ENCODE measurements around the gene CDK15. TPM values are rescaled to one million over a fixed set of nuclear protein-coding genes. Genes with fewer than 3 reads are reported as not detected.

CDK15 gene
- total RNA-seq, 1 donor from 2014 or later = 0.07 TPM

DNA sequence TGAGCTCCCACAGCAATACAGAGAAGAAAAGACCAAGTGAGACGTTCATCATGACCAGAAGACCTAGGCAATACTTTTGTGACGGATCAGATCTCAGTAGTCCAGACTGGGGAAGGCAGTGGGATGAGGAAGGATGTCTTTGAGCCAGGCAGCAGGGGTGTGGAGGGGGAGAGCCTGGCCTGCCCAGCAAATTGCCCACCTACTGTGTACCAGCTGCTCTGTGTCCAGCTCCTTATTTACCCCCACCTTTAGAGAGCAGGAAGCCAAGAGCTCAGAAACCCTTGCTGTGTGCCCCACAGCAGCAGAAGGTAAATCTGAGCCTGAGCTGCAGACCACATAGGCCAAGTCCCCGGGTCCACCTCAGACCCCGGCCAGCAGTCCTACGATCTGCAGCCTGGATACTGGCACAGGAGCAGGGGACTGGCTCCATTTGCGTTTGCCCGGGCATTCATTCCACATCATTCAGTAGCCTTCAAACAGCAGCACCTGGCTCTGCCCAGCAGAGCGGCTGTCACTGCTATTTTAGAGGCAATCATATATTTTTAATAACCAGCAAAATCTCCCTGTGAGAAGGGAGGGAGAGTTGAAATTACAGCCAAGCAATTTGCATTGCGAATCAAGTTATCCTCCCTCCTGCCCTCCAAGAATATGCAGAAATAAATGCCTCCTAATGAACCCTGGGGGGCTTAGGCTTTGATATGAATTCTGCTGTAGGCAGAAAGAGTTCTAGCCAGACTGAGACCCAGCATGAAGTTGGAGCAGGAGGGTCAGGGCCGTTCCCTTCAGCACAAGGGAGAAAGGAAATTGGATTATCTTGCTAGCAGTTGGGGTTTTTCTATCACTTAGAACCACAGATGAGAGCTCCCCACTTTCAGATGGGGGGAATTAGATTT lies 117.3 kb downstream of the CDK15 start:
- no peak for DNase-seq (ENCODE audit: low spot score, unreplicated experiment)
- peaks cover 16% of the 10 kb centered on the region for H3K4me1 Mint-ChIP-seq (ENCODE audit: low read depth)
- TF ChIP-seq, protein P1, sequence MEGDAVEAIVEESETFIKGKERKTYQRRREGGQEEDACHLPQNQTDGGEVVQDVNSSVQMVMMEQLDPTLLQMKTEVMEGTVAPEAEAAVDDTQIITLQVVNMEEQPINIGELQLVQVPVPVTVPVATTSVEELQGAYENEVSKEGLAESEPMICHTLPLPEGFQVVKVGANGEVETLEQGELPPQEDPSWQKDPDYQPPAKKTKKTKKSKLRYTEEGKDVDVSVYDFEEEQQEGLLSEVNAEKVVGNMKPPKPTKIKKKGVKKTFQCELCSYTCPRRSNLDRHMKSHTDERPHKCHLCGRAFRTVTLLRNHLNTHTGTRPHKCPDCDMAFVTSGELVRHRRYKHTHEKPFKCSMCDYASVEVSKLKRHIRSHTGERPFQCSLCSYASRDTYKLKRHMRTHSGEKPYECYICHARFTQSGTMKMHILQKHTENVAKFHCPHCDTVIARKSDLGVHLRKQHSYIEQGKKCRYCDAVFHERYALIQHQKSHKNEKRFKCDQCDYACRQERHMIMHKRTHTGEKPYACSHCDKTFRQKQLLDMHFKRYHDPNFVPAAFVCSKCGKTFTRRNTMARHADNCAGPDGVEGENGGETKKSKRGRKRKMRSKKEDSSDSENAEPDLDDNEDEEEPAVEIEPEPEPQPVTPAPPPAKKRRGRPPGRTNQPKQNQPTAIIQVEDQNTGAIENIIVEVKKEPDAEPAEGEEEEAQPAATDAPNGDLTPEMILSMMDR (IDR thresholded peaks at IDR 0.05; ENCODE audit: unreplicated experiment) = no peak
- H3K27ac Mint-ChIP-seq = no peak overlapping the region
- H3K36me3 Mint-ChIP-seq (ENCODE audit: insufficient read depth) = no peaks in the 10 kb centered on the region
- no peaks in the 10 kb centered on the region for H3K9me3 Mint-ChIP-seq (ENCODE audit: low read depth)
- no peaks in the 10 kb centered on the region for H3K27me3 Mint-ChIP-seq
- no peak overlapping the region for H3K4me3 Mint-ChIP-seq (ENCODE audit: low read depth)

DNA sequence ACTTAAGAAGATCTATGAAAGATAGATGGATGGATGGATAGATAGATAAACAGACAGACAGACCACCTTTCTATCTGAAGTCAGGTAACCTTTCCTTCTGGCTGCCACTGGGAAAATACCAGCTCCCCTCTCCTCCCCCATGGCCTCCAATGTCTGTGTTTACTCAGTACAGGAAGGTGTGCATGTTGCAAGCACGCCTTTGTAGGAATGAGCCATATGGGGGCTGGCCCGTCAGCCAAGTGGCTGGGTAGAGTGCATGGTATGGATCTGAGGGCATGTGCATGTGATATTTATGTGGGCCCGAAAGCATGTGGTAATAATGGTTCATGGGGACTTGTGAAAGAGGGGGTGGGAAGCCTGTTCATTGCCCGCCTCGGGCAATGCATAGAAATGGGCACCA lies 118.1 kb downstream of the CDK15 start:
- H3K4me1 Mint-ChIP-seq (ENCODE audit: low read depth) = peaks cover 8% of the 10 kb centered on the region

GRCh38 chr2:201925056-201925455 lies 118.7 kb downstream of the CDK15 start:
- DNase-seq (ENCODE audit: low spot score, unreplicated experiment) = no peak
- TF ChIP-seq, protein P1 (IDR thresholded peaks at IDR 0.05; ENCODE audit: unreplicated experiment) = no peak
- no peaks in the 10 kb centered on the region for H3K36me3 Mint-ChIP-seq (ENCODE audit: insufficient read depth)
- H3K4me1 Mint-ChIP-seq (ENCODE audit: low read depth) = peaks cover 7% of the 10 kb centered on the region
- no peaks in the 10 kb centered on the region for H3K9me3 Mint-ChIP-seq (ENCODE audit: low read depth)
- H3K27ac Mint-ChIP-seq = no peak overlapping the region
- no peaks in the 10 kb centered on the region for H3K27me3 Mint-ChIP-seq
- no peak overlapping the region for H3K4me3 Mint-ChIP-seq (ENCODE audit: low read depth)

More for the DNA sequence above, 118.1 kb downstream of the CDK15 start:
- TF ChIP-seq, protein P1 (IDR thresholded peaks at IDR 0.05; ENCODE audit: unreplicated experiment) = no peak
- no peak overlapping the region for H3K27ac Mint-ChIP-seq
- DNase-seq (ENCODE audit: low spot score, unreplicated experiment) = no peak
- H3K9me3 Mint-ChIP-seq (ENCODE audit: low read depth) = no peaks in the 10 kb centered on the region
- H3K4me3 Mint-ChIP-seq (ENCODE audit: low read depth) = no peak overlapping the region
- no peaks in the 10 kb centered on the region for H3K36me3 Mint-ChIP-seq (ENCODE audit: insufficient read depth)
- no peaks in the 10 kb centered on the region for H3K27me3 Mint-ChIP-seq

DNA sequence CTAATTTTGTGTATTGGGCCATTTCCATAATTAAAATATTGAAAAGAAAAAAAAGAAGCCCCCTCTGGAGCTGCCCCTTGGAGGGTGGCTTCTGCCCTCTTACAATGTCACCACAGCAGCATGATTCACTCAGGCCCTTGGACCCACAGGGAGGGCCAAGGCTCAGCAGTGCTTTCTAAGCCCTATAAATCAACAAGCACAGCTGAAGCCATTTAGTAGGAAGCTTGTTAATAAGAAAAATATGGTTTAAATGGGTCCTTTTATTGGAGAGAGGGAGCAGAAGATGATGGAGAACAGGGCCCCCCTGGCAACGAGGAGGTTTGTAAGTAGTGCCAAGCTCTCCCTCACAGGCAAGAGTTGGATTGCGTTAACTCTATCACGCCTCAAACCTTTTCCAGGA lies 119.7 kb downstream of the CDK15 start:
- TF ChIP-seq, protein P1 (IDR thresholded peaks at IDR 0.05; ENCODE audit: unreplicated experiment) = no peak
- H3K27me3 Mint-ChIP-seq = no peaks in the 10 kb centered on the region
- no peaks in the 10 kb centered on the region for H3K9me3 Mint-ChIP-seq (ENCODE audit: low read depth)
- no peak overlapping the region for H3K27ac Mint-ChIP-seq
- peaks cover 7% of the 10 kb centered on the region for H3K4me1 Mint-ChIP-seq (ENCODE audit: low read depth)
- DNase-seq (ENCODE audit: low spot score, unreplicated experiment) = no peak
- no peak overlapping the region for H3K4me3 Mint-ChIP-seq (ENCODE audit: low read depth)
- no peaks in the 10 kb centered on the region for H3K36me3 Mint-ChIP-seq (ENCODE audit: insufficient read depth)

DNA sequence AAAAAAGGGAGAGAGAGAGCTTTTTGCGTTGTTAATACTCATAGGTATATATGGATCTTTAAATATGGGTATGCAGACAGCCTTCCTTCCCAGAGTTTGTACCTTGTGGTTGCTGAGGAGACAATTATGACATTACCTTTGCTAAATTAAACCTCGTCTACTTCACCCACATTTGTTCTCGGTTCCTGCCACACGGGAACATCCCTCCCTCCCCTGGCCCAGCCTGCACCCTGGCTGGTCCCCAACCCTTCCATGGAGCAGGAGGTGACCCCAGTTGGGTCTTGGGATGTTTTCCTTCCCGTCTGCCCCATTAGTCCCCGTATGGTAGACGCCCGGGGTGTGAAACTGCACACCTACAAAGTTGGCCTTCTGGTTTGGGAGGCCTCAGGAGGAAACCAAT lies 122.0 kb downstream of the CDK15 start:
- Mint-ChIP-seq H3K27ac (no peak overlapping the region), H3K27me3 (peaks cover 12% of the 10 kb centered on the region)

More for the DNA sequence above, 122.0 kb downstream of the CDK15 start:
- H3K4me3 Mint-ChIP-seq (ENCODE audit: low read depth) = no peak overlapping the region
- H3K9me3 Mint-ChIP-seq (ENCODE audit: low read depth) = no peaks in the 10 kb centered on the region
- TF ChIP-seq, protein P1 (IDR thresholded peaks at IDR 0.05; ENCODE audit: unreplicated experiment) = no peak
- no peaks in the 10 kb centered on the region for H3K4me1 Mint-ChIP-seq (ENCODE audit: low read depth)
- no peaks in the 10 kb centered on the region for H3K36me3 Mint-ChIP-seq (ENCODE audit: insufficient read depth)
- no peak for DNase-seq (ENCODE audit: low spot score, unreplicated experiment)
